ENCODE measurements around the gene MTMR11. TPM values are rescaled to one million over a fixed set of nuclear protein-coding genes. Genes with fewer than 3 reads are reported as not detected.
A peak's percentile ranks its signal among the peaks of the same experiment; 100 is the strongest.

MTMR11 gene
- total RNA-seq, 1 donor from 2014 or later: 1.1 TPM

DNA sequence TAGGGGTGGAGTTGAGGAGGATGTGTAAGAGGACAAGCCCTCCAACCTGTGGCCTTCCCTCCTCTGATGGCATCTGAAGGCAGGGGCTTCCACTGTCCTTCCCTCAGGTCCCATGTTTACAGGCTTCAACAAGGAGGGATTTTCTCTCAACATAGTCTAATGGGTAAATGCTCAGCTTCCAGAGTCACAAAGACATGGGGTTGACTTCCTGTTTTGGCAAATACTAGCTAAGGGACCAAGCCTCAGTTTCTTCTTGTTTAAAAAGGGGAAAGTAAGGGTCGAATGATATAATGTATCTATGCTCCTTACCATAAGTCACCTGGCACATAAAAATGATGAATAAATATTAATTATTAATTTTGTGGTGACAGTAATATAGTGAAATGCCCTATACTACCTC, 22.1 kb downstream of the MTMR11 start:
- DNase-seq (ENCODE audit: low read depth) (no peak), FAIRE-seq (no peak)
- no peak for TF ChIP-seq CTCF (IDR thresholded peaks at IDR 0.05; ENCODE audit: insufficient read depth, low read length, severe bottlenecking)
- peaks cover 4% of the 10 kb centered on the region for H3K27me3 ChIP-seq (ENCODE audit: control insufficient read depth, insufficient read depth, low read length)
- no peaks in the 10 kb centered on the region for H3K36me3 ChIP-seq (ENCODE audit: control insufficient read depth, insufficient read depth, low read length)
- H3K4me3 ChIP-seq (ENCODE audit: low read depth, low read length): no peak overlapping the region

GRCh38 chr1:149906570-149907075, 30.1 kb downstream of the MTMR11 start:
- DNase-seq (ENCODE audit: low read depth) (no peak), FAIRE-seq (no peak)
- Histone ChIP-seq H3K36me3 (ENCODE audit: control insufficient read depth, insufficient read depth, low read length) (no peaks in the 10 kb centered on the region), H3K4me3 (ENCODE audit: low read depth, low read length) (no peak overlapping the region), H3K27me3 (ENCODE audit: control insufficient read depth, insufficient read depth, low read length) (no peaks in the 10 kb centered on the region)
- no peak for TF ChIP-seq CTCF (IDR thresholded peaks at IDR 0.05; ENCODE audit: insufficient read depth, low read length, severe bottlenecking)

DNA sequence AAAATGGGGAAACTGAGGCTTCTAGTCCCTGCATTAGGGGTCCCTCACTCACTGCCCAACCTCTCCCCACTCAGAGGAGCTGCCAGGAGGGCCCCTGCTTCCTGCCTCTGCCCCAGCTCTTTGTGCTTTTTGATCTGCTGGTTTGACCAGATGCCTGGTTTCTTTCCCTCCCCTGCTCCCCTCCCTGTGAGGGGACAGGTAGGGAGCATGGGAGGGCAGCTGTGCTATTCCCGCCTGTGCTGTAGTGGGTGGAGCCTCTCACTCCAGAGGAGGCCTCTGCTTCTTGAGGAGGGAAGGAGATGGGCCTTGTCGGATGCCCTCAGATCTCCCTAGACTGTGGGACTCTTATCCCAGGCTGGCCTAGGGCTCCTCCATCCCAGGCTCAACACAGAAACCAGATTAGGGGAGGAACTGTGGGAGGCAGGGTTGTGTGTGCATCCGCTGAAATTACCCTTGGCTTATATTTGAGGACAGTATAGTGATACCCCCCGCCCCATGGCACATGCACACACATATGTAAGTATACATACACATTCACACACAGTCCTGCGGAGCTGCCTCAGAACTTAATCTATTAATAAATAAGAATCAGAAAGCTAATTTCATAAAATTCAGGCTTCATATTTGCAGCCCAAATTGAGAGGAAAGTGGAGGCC, 32.7 kb downstream of the MTMR11 start:
- DNase-seq (ENCODE audit: low read depth): no peak
- no peak for FAIRE-seq
- H3K4me3 ChIP-seq (ENCODE audit: low read depth, low read length): no peak overlapping the region
- no peaks in the 10 kb centered on the region for H3K36me3 ChIP-seq (ENCODE audit: control insufficient read depth, insufficient read depth, low read length)
- no peaks in the 10 kb centered on the region for H3K27me3 ChIP-seq (ENCODE audit: control insufficient read depth, insufficient read depth, low read length)
- no peak for TF ChIP-seq CTCF (IDR thresholded peaks at IDR 0.05; ENCODE audit: insufficient read depth, low read length, severe bottlenecking)

GRCh38 chr1:149899460-149900284, 37.0 kb downstream of the MTMR11 start, which contains the start of gene BOLA1:
Gene BOLA1, plus strand, starts transcription at chr1:149899568. Its CDS starts 492 bp downstream, at chr1:149900060.
- Histone ChIP-seq H3K27me3 (ENCODE audit: control insufficient read depth, insufficient read depth, low read length) (no peaks in the 10 kb centered on the region), H3K36me3 (ENCODE audit: control insufficient read depth, insufficient read depth, low read length) (no peaks in the 10 kb centered on the region), H3K4me3 (ENCODE audit: low read depth, low read length) (peak within 1 kb of the TSS; percentile 69)
- no peak for TF ChIP-seq CTCF (IDR thresholded peaks at IDR 0.05; ENCODE audit: insufficient read depth, low read length, severe bottlenecking)
- FAIRE-seq (peak; percentile 70), DNase-seq (ENCODE audit: low read depth) (peak; percentile 82)

- DNase-seq (ENCODE audit: low read depth) (no peak), FAIRE-seq (no peak)
- TF ChIP-seq CTCF (IDR thresholded peaks at IDR 0.05; ENCODE audit: insufficient read depth, low read length, severe bottlenecking): no peak
These were observed 40.1 kb downstream of the MTMR11 start for GRCh38 chr1:149896575-149896974.

More at GRCh38 chr1:149896575-149896974, 40.1 kb downstream of the MTMR11 start:
- H3K4me3 ChIP-seq (ENCODE audit: low read depth, low read length): no peak overlapping the region
- no peaks in the 10 kb centered on the region for H3K27me3 ChIP-seq (ENCODE audit: control insufficient read depth, insufficient read depth, low read length)
- H3K36me3 ChIP-seq (ENCODE audit: control insufficient read depth, insufficient read depth, low read length): no peaks in the 10 kb centered on the region

All from bronchial epithelial cell (primary cell).